ENCODE results near the gene PRKCH. TPM values are rescaled to one million over a fixed set of nuclear protein-coding genes. Genes with fewer than 3 reads are reported as not detected.

PRKCH gene
- total and polyA plus RNA-seq, 9 of the 15 experiments (the other 6 are each of a cell fraction or from before 2014, with no cell fraction given): 0.61 to 4.4 (median 4.0) TPM

- BruUV-seq (replicated peaks): no TSS peak
- peak overlapping the region; percentile 68 for H3K4me2 ChIP-seq (ENCODE audit: insufficient read depth, low read length)
- WGBS (ENCODE audit: insufficient coverage, low coverage, missing lambda C conversion rate): 24% methylated on average over 32 of the region's 63 CpGs
- POLR2A ChIA-PET: interaction anchor here (0.8 to 1.2 kb wide), 2 partner anchors 24 to 828 kb away, joined by 3 to 4 read pairs; no protein-coding TSS in a partner anchor
- intact Hi-C loops (cut with micrococcal nuclease) (no loop called here), in situ Hi-C loops (cut with MboI) (no loop called here)
- H2AFZ ChIP-seq (ENCODE audit: low read depth, low read length): peak overlapping the region; percentile 80
- ATAC-seq (peak; percentile 10; the same call in 2 of the 3 replicates), DNase-seq (ENCODE audit: extremely low read depth in 1 of 4, low spot score in 3 of 4) (no peak), FAIRE-seq (no peak)
- H3K79me2 ChIP-seq (ENCODE audit: control insufficient read depth, insufficient read depth, low read length): no peaks in the 10 kb centered on the region; the same call in 2 of the 3 replicates
- no peaks in the 10 kb centered on the region for H3K9me1 ChIP-seq (ENCODE audit: control insufficient read depth, insufficient read depth, low read length)
- no peaks in the 10 kb centered on the region for H4K20me1 ChIP-seq (replicated peaks; ENCODE audit: control insufficient read depth, insufficient read depth, low read length)
- H3K27me3 ChIP-seq (ENCODE audit: control insufficient read depth in 2 of 2, insufficient read depth in 2 of 2, low read length in 2 of 2): no peaks in the 10 kb centered on the region
- no peaks in the 10 kb centered on the region for H3K36me3 ChIP-seq (ENCODE audit: control insufficient read depth, insufficient read depth, low read length)
- peak overlapping the region; percentile 49 for H3K4me3 ChIP-seq
- peaks cover 0 to 19% of the 10 kb centered on the region in 2 experiments; a peak in 3 of 5 replicates for H3K4me1 ChIP-seq (replicated peaks in 1 of 2; ENCODE audit: control insufficient read depth in 2 of 2, insufficient read depth in 2 of 2, low read length in 2 of 2)
- H3K27ac ChIP-seq (ENCODE audit: extremely low read depth, low read depth, low read length): peak overlapping the region; percentile 41; the same call in 2 of the 3 replicates
- H3K9me3 ChIP-seq (replicated peaks; ENCODE audit: control insufficient read depth, insufficient read depth, low read depth, low read length): no peaks in the 10 kb centered on the region
- CTCF ChIA-PET (ENCODE audit: low intra/inter-chr PET ratio): no interaction called here
- TF ChIP-seq KAT2B (IDR thresholded peaks at IDR 0.05; ENCODE audit: low read depth, low read length): no peak
- TF ChIP-seq RBFOX2 (IDR thresholded peaks at IDR 0.05; ENCODE audit: low read depth, low read length): 0 out of 2 replicates have a peak, but pooled peaks have one; percentile 27
- TF ChIP-seq PTRF (tag; IDR thresholded peaks at IDR 0.05): no peak
- TF ChIP-seq ARID2 (IDR thresholded peaks at IDR 0.05): no peak
- 0 out of 2 replicates have a peak, but pooled peaks have one; percentile 26 for TF ChIP-seq ZBTB7A (IDR thresholded peaks at IDR 0.05; ENCODE audit: borderline replicate concordance, control insufficient read depth, low read depth, low read length)
- TF ChIP-seq ZNF224 (CRISPR knock-in tag; IDR thresholded peaks at IDR 0.05): no peak
- TF ChIP-seq E2F6 (IDR thresholded peaks at IDR 0.05; ENCODE audit: borderline replicate concordance in 1 of 2, extremely low read depth in 1 of 2, insufficient read depth in 1 of 2, insufficient read length in 1 of 2, low read depth in 1 of 2, low read length in 1 of 2, poor library complexity in 1 of 2, severe bottlenecking in 1 of 2): peak in 1 of 2 experiments; percentile 13
- peak in 1 of 2 experiments; percentile 27; a peak in 1 of 4 replicates for TF ChIP-seq SRF (CRISPR knock-in tag; IDR thresholded peaks at IDR 0.05)
- peak overlapping the region; percentile 30 to 87; a peak in 3 of 4 replicates for H3K9ac ChIP-seq (ENCODE audit: insufficient read depth in 1 of 2, low read depth in 2 of 2, low read length in 2 of 2)
These were observed 826 bp downstream of the PRKCH start for GRCh38 chr14:61322011-61322798.
